ENCODE measurements around the gene GLI3.

Gene GLI3

GRCh38 chr7:42137941-42138340 is 99.1 kb downstream of the GLI3 start:
- CTCF ChIA-PET = interaction anchor here (1.0 to 3.0 kb wide), 2 partner anchors 9 to 20 kb away, joined by 4 to 9 read pairs; no protein-coding TSS in a partner anchor
- POLR2A ChIA-PET = no interaction called here
- no peak overlapping the region for H3K4me3 ChIP-seq (ENCODE audit: low read depth, low read length)
- TF ChIP-seq CTCF (IDR thresholded peaks at IDR 0.05; ENCODE audit: insufficient read depth, low read length, missing control alignments) = no peak
- no peak for DNase-seq (ENCODE audit: low read depth, low spot score)

- DNase-seq (ENCODE audit: low read depth, low spot score) = no peak
- H3K4me3 ChIP-seq (ENCODE audit: low read depth, low read length) = no peak overlapping the region
- ChIA-PET CTCF (interaction anchor here (1.8 kb wide), 1 partner anchor 160 kb away, joined by 6 read pairs; no protein-coding TSS in a partner anchor), POLR2A (no interaction called here)
- TF ChIP-seq CTCF (IDR thresholded peaks at IDR 0.05; ENCODE audit: insufficient read depth, low read length, missing control alignments) = no peak
Measured at GRCh38 chr7:42137431-42137830, 99.6 kb downstream of the GLI3 start.

- DNase-seq (ENCODE audit: low read depth, low spot score) = no peak
- no peak overlapping the region for H3K4me3 ChIP-seq (ENCODE audit: low read depth, low read length)
- CTCF ChIA-PET = interaction anchor here (1.8 kb wide), 1 partner anchor 159 kb away, joined by 6 read pairs; no protein-coding TSS in a partner anchor
- POLR2A ChIA-PET = no interaction called here
- TF ChIP-seq CTCF (IDR thresholded peaks at IDR 0.05; ENCODE audit: insufficient read depth, low read length, missing control alignments) = no peak
Measured at GRCh38 chr7:42135728-42136127, 101.3 kb downstream of the GLI3 start.

- TF ChIP-seq CTCF (IDR thresholded peaks at IDR 0.05; ENCODE audit: insufficient read depth, low read length, missing control alignments) = no peak
- no peak overlapping the region for H3K4me3 ChIP-seq (ENCODE audit: low read depth, low read length)
- CTCF ChIA-PET = interaction anchor here (1.0 kb wide), 1 partner anchor 155 kb away, joined by 4 read pairs; no protein-coding TSS in a partner anchor
- DNase-seq (ENCODE audit: low read depth, low spot score) = no peak
- POLR2A ChIA-PET = no interaction called here
Measured at GRCh38 chr7:42134276-42134876, 102.6 kb downstream of the GLI3 start.

GRCh38 chr7:42133321-42133720 is 103.7 kb downstream of the GLI3 start:
- TF ChIP-seq CTCF (IDR thresholded peaks at IDR 0.05; ENCODE audit: insufficient read depth, low read length, missing control alignments) = no peak
- DNase-seq (ENCODE audit: low read depth, low spot score) = no peak
- no peak overlapping the region for H3K4me3 ChIP-seq (ENCODE audit: low read depth, low read length)
- ChIA-PET CTCF (interaction anchor here (0.7 to 1.7 kb wide), 5 partner anchors 16 to 193 kb away, joined by 3 to 5 read pairs (median 3); no protein-coding TSS in a partner anchor), POLR2A (no interaction called here)

- CTCF ChIA-PET = interaction anchor here (1.5 kb wide), 2 partner anchors 10 to 30 kb away, joined by 3 to 4 read pairs; no protein-coding TSS in a partner anchor
- no peak for DNase-seq (ENCODE audit: low read depth, low spot score)
Measured at GRCh38 chr7:42128703-42129102, 108.3 kb downstream of the GLI3 start.

More at GRCh38 chr7:42128703-42129102, 108.3 kb downstream of the GLI3 start:
- POLR2A ChIA-PET = no interaction called here
- H3K4me3 ChIP-seq (ENCODE audit: low read depth, low read length) = no peak overlapping the region
- TF ChIP-seq CTCF (IDR thresholded peaks at IDR 0.05; ENCODE audit: insufficient read depth, low read length, missing control alignments) = peak; percentile 26
